Urothelium cell line (cell line): ENCODE results near the gene TIMM8B.
"Not testable (repeated sequence)": the region's sequence is repeated elsewhere in the genome, so short reads cannot be mapped to it uniquely, and the experiment has no call there.

Experiments
- DNase-seq: peaks from one replicate; pipeline ENCODE4 v3.0.0; 2011; ENCODE audit warnings: low spot score, mixed read lengths
- FAIRE-seq: peaks from 2 replicates; lab custom pipeline; 2011; peaks lifted over from hg19 to GRCh38; lab: Jason Lieb, UNC

The TIMM8B gene

DNA sequence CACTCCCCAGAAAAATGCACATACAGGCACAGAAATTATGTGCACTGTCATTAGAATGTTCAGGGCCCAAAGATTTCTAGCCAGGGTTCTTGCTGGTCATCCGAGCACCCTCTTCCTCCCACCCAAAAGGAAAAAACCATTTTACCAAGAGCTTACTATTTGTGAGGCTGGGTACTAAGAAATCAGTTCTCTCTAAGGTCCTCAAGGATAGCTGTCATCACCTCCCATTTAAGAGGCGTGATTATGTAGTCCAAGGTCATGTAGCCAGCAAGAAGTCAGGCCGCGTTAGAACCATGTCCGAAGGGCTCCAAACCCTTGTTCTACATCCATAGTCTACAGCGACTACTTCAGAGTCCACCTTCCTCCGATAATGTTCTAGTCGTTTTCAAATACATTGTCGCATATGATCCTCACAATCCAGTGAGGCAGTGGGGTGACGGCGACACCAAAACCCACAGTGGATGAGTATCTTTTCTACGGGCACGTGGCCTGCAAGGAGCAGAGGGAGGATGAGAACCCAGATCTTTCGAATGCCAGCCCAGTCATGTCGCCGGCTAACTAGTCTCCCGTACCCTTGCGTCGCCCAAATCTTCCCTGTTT lies 634 bp downstream of the TIMM8B start:
- no peak for FAIRE-seq

DNA sequence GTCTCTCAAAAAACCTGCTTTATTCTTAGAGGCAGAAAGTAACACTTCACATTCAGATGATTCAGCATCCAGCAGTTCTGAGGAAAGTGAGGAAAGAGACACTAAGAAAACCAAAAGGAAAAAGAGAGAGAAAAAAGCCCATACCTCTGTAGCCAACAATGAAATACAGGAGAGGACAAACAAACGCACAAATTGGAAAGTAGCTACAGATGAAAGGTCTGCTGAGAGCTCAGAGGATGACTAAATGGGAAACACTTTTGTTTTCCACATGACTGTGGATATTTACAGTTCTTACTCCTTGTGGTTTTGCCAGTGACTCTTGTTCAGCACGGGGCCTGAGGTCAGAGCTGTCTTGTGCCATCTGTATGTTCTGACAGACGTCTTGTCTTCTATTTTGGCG lies 3.8 kb downstream of the TIMM8B start:
- DNase-seq (no peak), FAIRE-seq (no peak)

More for the DNA sequence above, 634 bp downstream of the TIMM8B start:
- peak; percentile 52 for DNase-seq

DNA sequence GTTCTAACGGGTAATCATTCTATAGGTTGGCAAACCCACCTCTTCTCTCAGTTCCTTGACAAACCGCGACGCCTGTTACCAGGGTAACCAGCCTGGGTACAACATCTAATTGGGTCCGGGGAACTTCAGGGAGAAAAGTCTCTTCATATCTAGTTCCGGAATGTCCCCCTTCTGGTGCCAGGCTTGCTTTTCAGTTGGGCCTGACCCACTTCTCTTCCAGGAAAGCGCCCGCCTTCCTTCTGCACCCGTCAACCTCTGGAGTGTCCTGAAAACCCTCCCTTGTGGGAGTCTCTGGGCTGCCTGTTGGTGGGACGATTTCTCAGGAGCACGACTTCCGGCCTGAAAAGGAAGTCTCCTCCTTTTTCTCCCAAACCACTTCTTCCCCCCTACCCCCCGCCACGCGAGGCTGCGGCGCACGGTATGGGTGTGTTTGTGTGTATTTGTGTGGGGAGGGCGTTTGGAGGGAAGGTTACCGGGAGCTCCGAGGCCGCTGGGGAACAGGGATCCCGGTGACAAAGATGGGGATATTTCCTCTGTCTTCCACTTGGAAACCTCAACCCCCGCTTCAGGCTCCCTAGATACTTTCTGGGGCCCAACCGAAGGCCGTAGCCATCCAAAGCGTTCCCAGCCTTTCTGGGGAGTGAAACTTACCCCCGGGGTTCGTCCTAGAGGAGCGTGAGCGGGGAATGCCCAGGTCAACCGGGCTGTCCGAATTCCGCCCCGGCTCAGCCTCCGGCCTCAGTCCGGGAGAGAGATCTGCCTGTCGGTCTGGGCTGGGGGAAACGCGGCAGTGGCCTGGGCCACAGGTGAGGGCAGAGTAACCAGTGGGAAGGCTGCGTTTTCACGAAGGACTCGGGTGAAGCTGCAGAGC lies 12.4 kb downstream of the TIMM8B start, which contains the start of the genes NKAPD1 and PIH1D2:
TSS of gene NKAPD1 (plus strand) at position 359 of the 871 bp plus-strand sequence. CDS start 1,276 bp downstream, outside the sequence.
TSS of gene PIH1D2 (minus strand) at position 77 of the 871 bp plus-strand sequence. CDS start 843 bp downstream, outside the sequence.
- DNase-seq (peak; percentile 88), FAIRE-seq (peak; percentile 66)

DNA sequence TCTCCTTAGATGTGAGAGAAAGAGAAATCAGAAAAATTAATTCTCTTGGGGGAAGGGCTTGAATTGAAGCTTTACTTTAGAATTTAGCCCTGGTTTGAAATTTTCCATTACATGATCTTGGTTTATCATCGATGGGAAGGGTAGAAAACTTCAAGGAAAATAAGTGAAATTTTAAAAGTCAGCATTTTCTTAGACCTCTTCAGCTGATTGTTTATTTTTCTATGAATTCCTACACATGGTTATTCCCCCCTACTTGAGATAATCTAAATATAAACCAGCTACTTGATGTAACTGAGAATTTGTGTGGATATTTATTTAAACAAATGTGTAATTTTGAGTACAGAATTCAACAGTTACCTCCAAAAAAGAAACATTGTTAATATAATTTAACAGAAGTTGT lies 23.6 kb downstream of the TIMM8B start:
- FAIRE-seq, result no peak
- DNase-seq, result no peak

DNA sequence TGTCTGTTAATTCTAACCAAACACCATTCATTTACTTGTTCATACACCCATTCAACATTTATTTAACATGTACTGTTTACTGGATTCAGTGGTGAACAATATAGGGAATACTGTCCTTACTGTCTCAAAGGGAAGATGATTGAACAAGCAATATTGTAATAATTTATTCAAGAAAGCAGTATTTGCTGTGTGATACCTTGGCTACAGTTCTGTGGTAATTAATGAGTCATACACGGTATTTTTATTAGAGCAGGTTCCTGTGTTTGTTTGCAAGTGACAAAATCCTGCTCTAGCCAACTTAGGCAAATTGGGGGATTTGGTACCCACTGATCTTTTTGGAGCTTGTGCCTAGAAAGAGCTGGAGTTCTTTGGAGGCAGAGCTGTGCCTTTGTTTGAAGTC lies 28.5 kb downstream of the TIMM8B start:
- no peak for FAIRE-seq
- no peak for DNase-seq

DNA sequence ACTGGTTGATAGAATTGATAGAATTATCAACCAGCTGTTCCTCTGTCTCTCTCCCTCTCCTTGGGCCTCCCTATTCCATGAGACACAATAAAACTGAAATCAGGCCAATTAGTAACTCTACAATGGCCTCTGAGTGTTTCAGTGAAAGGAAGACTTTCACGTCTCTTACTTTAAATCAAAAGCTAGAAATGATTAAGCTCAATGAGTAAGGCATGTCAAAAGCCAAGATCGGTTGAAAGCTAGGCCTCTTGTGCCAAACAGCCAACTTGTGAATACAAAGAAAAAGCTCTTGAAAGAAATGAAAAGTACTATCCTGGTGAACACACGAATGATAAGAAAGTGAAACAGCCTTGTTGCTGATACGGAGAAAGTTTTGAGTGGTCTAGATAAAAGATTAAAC lies 29.4 kb downstream of the TIMM8B start:
- no peak for DNase-seq
- FAIRE-seq, result no peak

DNA sequence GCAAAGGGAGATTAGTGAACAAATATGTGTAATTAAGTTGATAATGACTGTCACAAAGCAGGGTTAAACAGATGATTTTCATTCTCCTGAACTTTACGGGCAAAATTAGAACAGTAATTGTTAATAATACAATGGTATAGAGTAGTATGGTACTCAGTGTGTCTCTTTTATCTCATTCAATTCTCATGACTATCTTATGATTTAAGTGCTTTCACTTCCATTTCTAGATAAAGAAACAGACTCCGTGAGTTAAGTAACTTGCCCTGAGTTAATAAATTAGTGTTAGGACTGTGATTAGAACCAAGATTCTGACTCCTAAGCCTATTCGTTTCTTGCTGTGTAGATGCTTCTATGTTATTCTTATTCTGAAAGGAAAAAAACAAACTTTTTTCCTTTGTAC lies 34.8 kb downstream of the TIMM8B start:
- DNase-seq (no peak), FAIRE-seq (no peak)

DNA sequence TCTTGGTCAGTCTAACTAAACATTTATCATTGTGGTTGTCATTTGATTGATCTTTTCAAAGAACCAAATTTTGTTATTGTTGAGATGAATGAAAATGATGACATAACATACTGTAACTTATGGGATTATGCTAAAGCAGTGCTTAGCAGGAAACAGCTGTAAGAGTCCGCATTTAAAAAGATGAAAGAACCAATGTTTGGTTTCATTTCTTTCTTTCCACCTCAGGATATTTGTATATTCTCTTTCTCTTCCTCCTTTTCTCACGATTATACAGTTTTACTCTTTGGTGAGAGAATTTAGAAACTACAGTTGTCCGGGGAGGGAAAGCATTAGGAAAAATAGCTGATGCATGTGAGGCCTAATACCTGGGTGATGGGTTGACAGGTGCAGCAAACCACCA lies 35.8 kb downstream of the TIMM8B start:
- no peak for FAIRE-seq

DNA sequence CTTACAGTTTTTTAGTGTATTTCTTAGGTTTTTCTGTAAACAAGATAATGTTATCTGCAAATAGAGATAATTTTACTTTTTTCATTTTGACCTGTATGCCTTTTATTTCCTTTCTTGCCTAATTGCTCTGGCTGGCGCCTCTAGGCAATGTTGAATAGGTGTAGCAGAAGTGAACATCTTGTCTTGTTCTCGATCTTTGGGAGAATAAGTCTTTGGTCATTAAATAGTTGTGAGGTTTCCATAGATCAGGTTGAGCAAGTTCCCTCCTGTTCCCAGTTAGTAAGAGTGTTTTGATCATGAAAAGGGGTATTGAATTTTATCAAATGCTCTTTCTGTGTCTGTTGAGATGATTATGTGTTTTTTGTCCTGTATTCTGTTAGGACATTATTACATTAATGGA lies 36.8 kb downstream of the TIMM8B start:
- DNase-seq, result no peak
- FAIRE-seq, result no peak

More for the DNA sequence above, 35.8 kb downstream of the TIMM8B start:
- no peak for DNase-seq

DNA sequence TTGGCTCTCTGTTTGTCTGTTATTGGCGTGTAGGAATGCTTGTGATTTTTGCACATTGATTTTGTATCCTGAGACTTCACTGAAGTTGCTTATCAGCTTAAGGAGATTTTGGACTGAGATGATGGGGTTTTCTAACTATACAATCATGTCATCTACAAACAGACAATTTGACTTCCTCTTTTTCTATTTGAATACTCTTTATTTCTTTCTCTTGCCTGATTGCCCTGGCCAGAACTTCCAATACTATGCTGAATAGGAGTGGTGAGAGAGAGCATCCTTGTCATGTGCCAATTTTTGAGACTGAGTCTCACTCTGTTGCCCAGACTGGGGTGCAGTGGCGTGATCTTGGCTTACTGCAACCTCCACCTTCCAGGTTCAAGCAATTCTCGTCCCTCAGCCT lies 38.3 kb downstream of the TIMM8B start:
- DNase-seq, FAIRE-seq: not testable (repeated sequence)

DNA sequence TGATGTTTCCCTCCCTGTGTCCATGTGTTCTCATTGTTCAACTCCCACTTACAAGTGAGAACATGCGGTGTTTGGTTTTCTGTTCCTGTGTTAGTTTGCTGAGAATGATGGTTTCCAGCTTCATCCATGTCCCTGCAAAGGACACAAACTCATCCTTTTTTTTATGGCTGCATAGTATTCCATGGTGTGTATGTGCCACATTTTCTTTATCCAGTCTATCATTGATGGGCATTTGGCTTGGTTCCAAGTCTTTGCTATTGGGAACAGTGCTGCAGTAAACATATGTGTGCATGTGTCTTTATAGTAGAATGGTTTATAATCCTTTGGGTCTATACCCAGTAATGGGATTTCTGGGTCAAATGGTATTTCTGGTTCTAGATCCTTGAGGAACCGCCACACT lies 39.9 kb downstream of the TIMM8B start:
- not testable (repeated sequence) for DNase-seq, FAIRE-seq

DNA sequence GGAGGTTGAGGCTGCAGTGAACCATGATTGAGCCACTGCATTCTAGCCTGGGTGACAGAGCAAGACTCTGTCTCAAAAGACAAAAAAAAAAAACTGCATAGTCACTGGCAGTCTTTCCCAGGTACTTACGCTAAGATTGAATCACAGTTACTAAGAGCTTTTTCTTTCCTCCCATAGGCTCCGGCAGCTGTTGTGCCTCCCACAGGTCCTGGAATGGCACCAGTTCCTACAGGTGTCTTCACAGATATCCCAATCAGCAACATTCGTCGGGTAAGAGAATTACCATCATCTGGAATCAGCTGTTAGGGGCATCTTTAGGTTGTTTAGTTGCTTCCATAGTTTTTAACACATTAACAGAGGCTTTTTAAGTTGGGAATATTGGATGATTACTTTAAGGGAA lies 41.6 kb downstream of the TIMM8B start:
- no peak for DNase-seq
- FAIRE-seq, result no peak

DNA sequence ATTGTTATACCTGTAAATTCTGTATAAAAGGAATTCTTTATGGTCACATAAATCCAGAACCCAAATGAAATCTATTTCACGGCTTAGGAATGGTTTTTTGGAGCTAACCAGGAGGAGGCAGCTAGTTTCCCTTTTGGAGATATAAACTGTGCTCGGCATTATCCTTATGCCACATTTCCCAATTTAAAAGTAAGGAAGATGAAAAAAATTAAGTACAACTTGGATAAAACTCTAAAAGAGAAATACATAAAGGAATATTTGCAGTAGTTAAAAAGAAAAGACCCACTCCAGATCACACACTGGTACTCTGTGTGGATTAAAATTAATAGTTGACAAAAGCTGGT lies 43.6 kb downstream of the TIMM8B start:
- DNase-seq (no peak), FAIRE-seq (no peak)

DNA sequence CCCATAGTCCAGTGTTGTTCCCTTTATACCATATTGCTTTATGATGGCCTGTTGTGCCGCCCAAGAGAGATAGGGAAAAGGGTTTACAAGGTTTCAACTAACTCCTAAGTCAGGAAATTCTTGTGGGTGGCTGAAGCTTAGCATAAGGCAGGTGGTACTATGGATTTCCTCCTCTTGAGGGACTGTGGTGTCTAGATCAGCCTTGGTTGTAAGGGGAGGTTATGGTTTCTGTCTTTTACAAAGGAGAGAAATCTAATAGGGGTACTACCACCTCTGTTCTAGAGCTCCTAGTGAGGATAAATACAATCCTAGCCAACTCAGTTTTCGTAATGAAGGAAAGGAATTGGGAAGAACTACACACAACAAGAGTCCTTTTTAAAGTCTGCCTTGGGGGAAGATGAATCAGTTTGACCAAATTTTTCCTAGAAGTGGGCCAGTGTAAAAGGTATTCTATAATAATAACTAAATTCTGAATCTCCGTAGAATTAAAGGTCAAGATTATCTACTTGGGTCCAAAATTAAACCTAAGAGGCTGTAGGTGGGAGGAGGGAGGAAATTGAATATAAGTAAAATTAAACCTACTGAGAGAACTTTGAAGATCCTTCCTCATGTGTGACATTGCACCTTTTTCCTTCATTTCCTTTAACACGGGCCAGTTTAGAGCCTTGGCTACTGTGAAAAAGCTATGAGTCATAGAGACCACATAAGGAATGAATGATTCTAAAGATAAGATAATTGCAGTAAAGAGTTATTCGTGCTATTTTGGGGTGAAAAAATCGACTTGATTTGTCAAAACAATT lies 44.2 kb downstream of the TIMM8B start:
- DNase-seq (peak; percentile 13), FAIRE-seq (peak; percentile 20)

DNA sequence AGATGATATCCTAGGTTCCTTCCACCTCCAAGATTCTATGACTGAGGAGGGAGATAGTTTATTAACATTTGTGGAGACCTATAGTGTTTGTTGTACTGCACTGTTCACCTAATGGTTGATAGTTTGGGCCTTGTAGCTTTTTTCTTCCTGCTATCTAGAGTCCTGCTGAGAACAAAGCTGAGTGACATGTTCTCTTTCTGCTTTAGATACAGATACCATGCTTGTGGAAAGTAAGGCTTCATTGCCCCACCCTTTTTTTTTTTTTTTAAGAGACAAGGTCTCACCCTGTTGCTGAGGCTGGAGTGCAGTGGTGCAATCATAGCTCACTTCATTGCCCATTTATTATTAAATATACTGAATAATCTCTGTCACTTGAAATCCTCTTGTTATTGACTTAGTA lies 49.0 kb downstream of the TIMM8B start:
- no peak for FAIRE-seq

More for the DNA sequence above, 49.0 kb downstream of the TIMM8B start:
- DNase-seq, result no peak
